ENCODE data around the gene NXNL2. TPM values are rescaled to one million over a fixed set of nuclear protein-coding genes. Genes with fewer than 3 reads are reported as not detected.

The NXNL2 gene
- 1.5 and 1.6 TPM in 2 replicates for polyA plus RNA-seq (2013)

GRCh38 chr9:88534456-88535225 lies at the start of gene NXNL2:
Gene NXNL2, plus strand, starts transcription at chr9:88535178. Its CDS starts 257 bp downstream, at chr9:88535435.
- no CpG with 5 or more reads among the region's 62 CpGs for WGBS (ENCODE audit: extremely low coverage, insufficient coverage, insufficient read length)

GRCh38 chr9:88488166-88488565 lies 46.8 kb upstream of the NXNL2 start:
- no peak overlapping the region for H2AFZ ChIP-seq (ENCODE audit: insufficient read depth, low read length, poor library complexity)
- H3K79me2 ChIP-seq (ENCODE audit: control insufficient read depth, insufficient read depth, low read length, poor library complexity), result no peaks in the 10 kb centered on the region
- H4K12ac ChIP-seq (ENCODE audit: low read depth, low read length), result no peak overlapping the region
- no peak overlapping the region for H3K4me2 ChIP-seq (ENCODE audit: low read length)
- H3K79me1 ChIP-seq (ENCODE audit: low read length), result no peaks in the 10 kb centered on the region
- WGBS (ENCODE audit: extremely low coverage, insufficient coverage, insufficient read length), result no CpG with 5 or more reads among the region's 4 CpGs
- no peak overlapping the region for H3K27ac ChIP-seq (ENCODE audit: low read depth, low read length)
- no peaks in the 10 kb centered on the region for H3K9me3 ChIP-seq (ENCODE audit: insufficient read depth, low read depth, low read length)
- H4K8ac ChIP-seq (ENCODE audit: low read depth, low read length), result no peak overlapping the region
- no peaks in the 10 kb centered on the region for H3K27me3 ChIP-seq (ENCODE audit: insufficient read depth, low read length)
- H3K4me3 ChIP-seq (ENCODE audit: low read depth, low read length), result no peak overlapping the region
- H3K9ac ChIP-seq (ENCODE audit: low read length), result no peak overlapping the region
- H2BK120ac ChIP-seq (ENCODE audit: insufficient read depth, low read length, poor library complexity), result no peak overlapping the region
- H3K4me1 ChIP-seq (ENCODE audit: control insufficient read depth in 1 of 2, insufficient read depth in 2 of 2, low read length in 2 of 2), result no peaks in the 10 kb centered on the region
- no peak overlapping the region for H2BK12ac ChIP-seq (ENCODE audit: low read length)
- H3K36me3 ChIP-seq (ENCODE audit: control insufficient read depth in 1 of 2, insufficient read depth in 2 of 2, low read length in 2 of 2), result peaks cover 5 to 19% of the 10 kb centered on the region in 2 experiments
- no peak overlapping the region for H3K18ac ChIP-seq (ENCODE audit: low read length)
- H4K91ac ChIP-seq (ENCODE audit: low read depth, low read length), result no peak overlapping the region
- no peak overlapping the region for H3K4ac ChIP-seq (ENCODE audit: low read depth, low read length)
- H2AK5ac ChIP-seq (ENCODE audit: low read length), result no peak overlapping the region
- no peak overlapping the region for H3K23ac ChIP-seq (ENCODE audit: low read length)
- no peak for DNase-seq
- H3K14ac ChIP-seq (ENCODE audit: low read length), result no peak overlapping the region
- H2BK5ac ChIP-seq (ENCODE audit: low read depth, low read length, poor library complexity), result no peak overlapping the region

More at GRCh38 chr9:88534456-88535225, at the start of gene NXNL2:
- H3K23ac ChIP-seq (ENCODE audit: low read length), result no peak within 1 kb of the TSS
- H3K79me1 ChIP-seq (ENCODE audit: low read length), result peaks cover 22% of the 10 kb centered on the region
- H4K12ac ChIP-seq (ENCODE audit: low read depth, low read length), result peak within 1 kb of the TSS; percentile 65
- peaks cover 17 to 32% of the 10 kb centered on the region in 2 experiments for H3K4me1 ChIP-seq (ENCODE audit: control insufficient read depth in 1 of 2, insufficient read depth in 2 of 2, low read length in 2 of 2)
- peak; percentile 76 to 85 for DNase-seq
- no peak within 1 kb of the TSS for H3K9ac ChIP-seq (ENCODE audit: low read length)
- peak within 1 kb of the TSS; percentile 61 for H2AFZ ChIP-seq (ENCODE audit: insufficient read depth, low read length, poor library complexity)
- no peaks in the 10 kb centered on the region for H3K36me3 ChIP-seq (ENCODE audit: control insufficient read depth in 1 of 2, insufficient read depth in 2 of 2, low read length in 2 of 2)
- H3K27ac ChIP-seq (ENCODE audit: low read depth, low read length), result peak within 1 kb of the TSS; percentile 45
- H3K79me2 ChIP-seq (ENCODE audit: control insufficient read depth, insufficient read depth, low read length, poor library complexity), result peaks cover 3% of the 10 kb centered on the region
- peak within 1 kb of the TSS; percentile 14 for H2BK5ac ChIP-seq (ENCODE audit: low read depth, low read length, poor library complexity)
- H3K4me3 ChIP-seq (ENCODE audit: low read depth, low read length), result peak within 1 kb of the TSS; percentile 72
- H2BK120ac ChIP-seq (ENCODE audit: insufficient read depth, low read length, poor library complexity), result peak within 1 kb of the TSS; percentile 71
- H2BK12ac ChIP-seq (ENCODE audit: low read length), result peak within 1 kb of the TSS; percentile 43
- H3K14ac ChIP-seq (ENCODE audit: low read length), result peak within 1 kb of the TSS; percentile 40
- H3K9me3 ChIP-seq (ENCODE audit: insufficient read depth, low read depth, low read length), result peaks cover 5% of the 10 kb centered on the region
- H3K18ac ChIP-seq (ENCODE audit: low read length), result peak within 1 kb of the TSS; percentile 67
- H4K8ac ChIP-seq (ENCODE audit: low read depth, low read length), result peak within 1 kb of the TSS; percentile 83
- H3K4me2 ChIP-seq (ENCODE audit: low read length), result peak within 1 kb of the TSS; percentile 66
- peak within 1 kb of the TSS; percentile 5 for H3K4ac ChIP-seq (ENCODE audit: low read depth, low read length)
- H2AK5ac ChIP-seq (ENCODE audit: low read length), result no peak within 1 kb of the TSS
- H3K27me3 ChIP-seq (ENCODE audit: insufficient read depth, low read length), result peaks cover 5% of the 10 kb centered on the region
- H4K91ac ChIP-seq (ENCODE audit: low read depth, low read length), result peak within 1 kb of the TSS; percentile 84

- no peak overlapping the region for H4K91ac ChIP-seq (ENCODE audit: low read depth, low read length)
These were observed 39.8 kb upstream of the NXNL2 start for GRCh38 chr9:88494983-88495721.

GRCh38 chr9:88497224-88497623 lies 37.8 kb upstream of the NXNL2 start:
- H3K27me3 ChIP-seq (ENCODE audit: insufficient read depth, low read length), result no peaks in the 10 kb centered on the region
- H3K4me3 ChIP-seq (ENCODE audit: low read depth, low read length), result no peak overlapping the region
- H3K4ac ChIP-seq (ENCODE audit: low read depth, low read length), result no peak overlapping the region
- H3K79me1 ChIP-seq (ENCODE audit: low read length), result no peaks in the 10 kb centered on the region
- no peak overlapping the region for H2AFZ ChIP-seq (ENCODE audit: insufficient read depth, low read length, poor library complexity)
- H4K12ac ChIP-seq (ENCODE audit: low read depth, low read length), result no peak overlapping the region
- no peak overlapping the region for H4K8ac ChIP-seq (ENCODE audit: low read depth, low read length)
- no peaks in the 10 kb centered on the region for H3K36me3 ChIP-seq (ENCODE audit: control insufficient read depth in 1 of 2, insufficient read depth in 2 of 2, low read length in 2 of 2)
- H3K14ac ChIP-seq (ENCODE audit: low read length), result no peak overlapping the region
- H2BK120ac ChIP-seq (ENCODE audit: insufficient read depth, low read length, poor library complexity), result no peak overlapping the region
- H3K79me2 ChIP-seq (ENCODE audit: control insufficient read depth, insufficient read depth, low read length, poor library complexity), result no peaks in the 10 kb centered on the region
- H3K9me3 ChIP-seq (ENCODE audit: insufficient read depth, low read depth, low read length), result no peaks in the 10 kb centered on the region
- no peak overlapping the region for H2BK5ac ChIP-seq (ENCODE audit: low read depth, low read length, poor library complexity)
- no peak for DNase-seq
- no CpG with 5 or more reads among the region's 2 CpGs for WGBS (ENCODE audit: extremely low coverage, insufficient coverage, insufficient read length)
- no peak overlapping the region for H3K4me2 ChIP-seq (ENCODE audit: low read length)
- no peak overlapping the region for H2AK5ac ChIP-seq (ENCODE audit: low read length)
- H3K9ac ChIP-seq (ENCODE audit: low read length), result no peak overlapping the region
- H2BK12ac ChIP-seq (ENCODE audit: low read length), result no peak overlapping the region
- H3K23ac ChIP-seq (ENCODE audit: low read length), result no peak overlapping the region
- no peaks in the 10 kb centered on the region for H3K4me1 ChIP-seq (ENCODE audit: control insufficient read depth in 1 of 2, insufficient read depth in 2 of 2, low read length in 2 of 2)
- H4K91ac ChIP-seq (ENCODE audit: low read depth, low read length), result no peak overlapping the region
- H3K27ac ChIP-seq (ENCODE audit: low read depth, low read length), result no peak overlapping the region
- no peak overlapping the region for H3K18ac ChIP-seq (ENCODE audit: low read length)

More at GRCh38 chr9:88494983-88495721, 39.8 kb upstream of the NXNL2 start:
- H2BK5ac ChIP-seq (ENCODE audit: low read depth, low read length, poor library complexity), result no peak overlapping the region
- H3K4me2 ChIP-seq (ENCODE audit: low read length), result no peak overlapping the region
- H3K36me3 ChIP-seq (ENCODE audit: control insufficient read depth in 1 of 2, insufficient read depth in 2 of 2, low read length in 2 of 2), result no peaks in the 10 kb centered on the region
- no peak overlapping the region for H4K8ac ChIP-seq (ENCODE audit: low read depth, low read length)
- no peaks in the 10 kb centered on the region for H3K27me3 ChIP-seq (ENCODE audit: insufficient read depth, low read length)
- H3K23ac ChIP-seq (ENCODE audit: low read length), result peak overlapping the region; percentile 10
- no peaks in the 10 kb centered on the region for H3K4me1 ChIP-seq (ENCODE audit: control insufficient read depth in 1 of 2, insufficient read depth in 2 of 2, low read length in 2 of 2)
- H4K12ac ChIP-seq (ENCODE audit: low read depth, low read length), result no peak overlapping the region
- H2AFZ ChIP-seq (ENCODE audit: insufficient read depth, low read length, poor library complexity), result no peak overlapping the region
- no peaks in the 10 kb centered on the region for H3K9me3 ChIP-seq (ENCODE audit: insufficient read depth, low read depth, low read length)
- H3K14ac ChIP-seq (ENCODE audit: low read length), result no peak overlapping the region
- no peak for DNase-seq
- H3K4me3 ChIP-seq (ENCODE audit: low read depth, low read length), result no peak overlapping the region
- H3K27ac ChIP-seq (ENCODE audit: low read depth, low read length), result no peak overlapping the region
- no peak overlapping the region for H3K4ac ChIP-seq (ENCODE audit: low read depth, low read length)
- H2AK5ac ChIP-seq (ENCODE audit: low read length), result no peak overlapping the region
- H3K79me1 ChIP-seq (ENCODE audit: low read length), result no peaks in the 10 kb centered on the region
- WGBS (ENCODE audit: extremely low coverage, insufficient coverage, insufficient read length), result no CpG with 5 or more reads among the region's 17 CpGs
- H2BK12ac ChIP-seq (ENCODE audit: low read length), result no peak overlapping the region
- H3K9ac ChIP-seq (ENCODE audit: low read length), result no peak overlapping the region
- H3K18ac ChIP-seq (ENCODE audit: low read length), result no peak overlapping the region
- no peak overlapping the region for H2BK120ac ChIP-seq (ENCODE audit: insufficient read depth, low read length, poor library complexity)
- H3K79me2 ChIP-seq (ENCODE audit: control insufficient read depth, insufficient read depth, low read length, poor library complexity), result no peaks in the 10 kb centered on the region
